Osteocyte (in vitro differentiated cells): ENCODE results near the gene CTSD. TPM values are rescaled to one million over a fixed set of nuclear protein-coding genes. Genes with fewer than 3 reads are reported as not detected.

ENCODE experiments used
- DNase-seq: peaks from one replicate; pipeline ENCODE4 v3.0.0; 2021; ENCODE audit warnings: mixed read lengths; ENCODE audit not compliant: unreplicated experiment; ENCODE audit errors: extremely low spot score
- H3K27ac Mint-ChIP-seq: one replicate; pipeline ENCODE4 v1.8.0; 2021; ENCODE audit warnings: mild to moderate bottlenecking, mixed read lengths; ENCODE audit not compliant: unreplicated experiment
- H3K27me3 Mint-ChIP-seq: one replicate; pipeline ENCODE4 v1.8.0; 2021; ENCODE audit warnings: mixed read lengths; ENCODE audit not compliant: unreplicated experiment
- H3K36me3 Mint-ChIP-seq: one replicate; pipeline ENCODE4 v1.8.0; 2021; ENCODE audit warnings: mixed read lengths; ENCODE audit not compliant: unreplicated experiment
- H3K4me1 Mint-ChIP-seq: one replicate; pipeline ENCODE4 v1.8.0; 2021; ENCODE audit warnings: mixed read lengths; ENCODE audit not compliant: unreplicated experiment
- H3K4me3 Mint-ChIP-seq: one replicate; pipeline ENCODE4 v1.8.0; 2021; ENCODE audit warnings: mild to moderate bottlenecking, moderate library complexity, mixed read lengths; ENCODE audit not compliant: unreplicated experiment
- H3K9me3 Mint-ChIP-seq: one replicate; pipeline ENCODE4 v1.8.0; 2021; ENCODE audit warnings: mixed read lengths; ENCODE audit not compliant: unreplicated experiment
- total RNA-seq: library from RNA; stranded (reverse); gene quantifications from 2 replicates; pipeline ENCODE4 v1.2.1, GENCODE V29; 2021
- TF ChIP-seq, protein P1 (sequence below): fragments of 200-600 bp; sonication (generic); IDR thresholded peaks from 2 replicates; pipeline ENCODE4 v1.5.0; 2021; ENCODE audit warnings: antibody characterized with exemption, mild to moderate bottlenecking, moderate library complexity

The CTSD gene
- total RNA-seq, 1 donor from 2014 or later, result 2,062 TPM

DNA sequence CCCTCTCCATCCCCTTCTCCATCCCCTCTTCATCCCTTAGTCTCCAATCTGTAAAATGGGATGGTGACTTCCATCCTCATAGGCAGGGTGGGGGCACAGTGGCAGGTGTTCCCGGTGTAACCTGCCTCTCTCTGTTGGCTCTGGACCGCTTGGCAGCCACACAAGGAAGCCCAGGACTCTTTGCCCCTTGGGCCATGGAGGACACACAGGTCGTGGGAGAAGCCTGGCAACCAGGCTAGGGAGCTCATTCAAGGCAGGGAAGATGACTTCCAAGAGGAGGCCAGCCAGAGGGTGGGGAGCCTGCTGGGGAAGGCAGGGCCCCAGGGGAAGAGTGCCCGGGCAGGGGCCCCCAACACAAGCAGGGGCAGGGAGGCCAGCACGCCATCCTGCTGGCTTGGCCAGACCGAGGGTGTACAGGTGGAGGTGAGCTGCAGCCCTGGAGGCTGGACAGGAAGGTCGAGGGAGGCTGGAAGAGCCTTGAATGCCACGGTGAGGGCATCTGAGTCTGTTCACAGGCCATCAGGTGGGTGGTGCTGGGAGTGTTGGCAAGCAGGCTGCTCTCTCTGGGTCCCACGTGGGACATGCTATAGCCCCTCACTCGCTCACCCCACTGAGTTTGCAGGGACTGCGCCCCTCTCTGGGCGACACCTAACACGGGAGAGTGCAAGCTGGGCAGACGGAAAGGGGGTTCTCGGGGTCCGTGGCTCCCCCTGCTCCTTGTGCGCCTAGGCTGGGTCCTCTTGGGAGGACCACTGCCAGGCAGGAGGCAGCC is 15.5 kb upstream of the CTSD start:
- Mint-ChIP-seq H3K27me3 (no peaks in the 10 kb centered on the region), H3K27ac (no peak overlapping the region), H3K36me3 (no peaks in the 10 kb centered on the region), H3K9me3 (no peaks in the 10 kb centered on the region), H3K4me3 (no peak overlapping the region), H3K4me1 (peaks cover 42% of the 10 kb centered on the region)
- DNase-seq, result no peak
- TF ChIP-seq, protein P1, sequence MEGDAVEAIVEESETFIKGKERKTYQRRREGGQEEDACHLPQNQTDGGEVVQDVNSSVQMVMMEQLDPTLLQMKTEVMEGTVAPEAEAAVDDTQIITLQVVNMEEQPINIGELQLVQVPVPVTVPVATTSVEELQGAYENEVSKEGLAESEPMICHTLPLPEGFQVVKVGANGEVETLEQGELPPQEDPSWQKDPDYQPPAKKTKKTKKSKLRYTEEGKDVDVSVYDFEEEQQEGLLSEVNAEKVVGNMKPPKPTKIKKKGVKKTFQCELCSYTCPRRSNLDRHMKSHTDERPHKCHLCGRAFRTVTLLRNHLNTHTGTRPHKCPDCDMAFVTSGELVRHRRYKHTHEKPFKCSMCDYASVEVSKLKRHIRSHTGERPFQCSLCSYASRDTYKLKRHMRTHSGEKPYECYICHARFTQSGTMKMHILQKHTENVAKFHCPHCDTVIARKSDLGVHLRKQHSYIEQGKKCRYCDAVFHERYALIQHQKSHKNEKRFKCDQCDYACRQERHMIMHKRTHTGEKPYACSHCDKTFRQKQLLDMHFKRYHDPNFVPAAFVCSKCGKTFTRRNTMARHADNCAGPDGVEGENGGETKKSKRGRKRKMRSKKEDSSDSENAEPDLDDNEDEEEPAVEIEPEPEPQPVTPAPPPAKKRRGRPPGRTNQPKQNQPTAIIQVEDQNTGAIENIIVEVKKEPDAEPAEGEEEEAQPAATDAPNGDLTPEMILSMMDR, result no peak

DNA sequence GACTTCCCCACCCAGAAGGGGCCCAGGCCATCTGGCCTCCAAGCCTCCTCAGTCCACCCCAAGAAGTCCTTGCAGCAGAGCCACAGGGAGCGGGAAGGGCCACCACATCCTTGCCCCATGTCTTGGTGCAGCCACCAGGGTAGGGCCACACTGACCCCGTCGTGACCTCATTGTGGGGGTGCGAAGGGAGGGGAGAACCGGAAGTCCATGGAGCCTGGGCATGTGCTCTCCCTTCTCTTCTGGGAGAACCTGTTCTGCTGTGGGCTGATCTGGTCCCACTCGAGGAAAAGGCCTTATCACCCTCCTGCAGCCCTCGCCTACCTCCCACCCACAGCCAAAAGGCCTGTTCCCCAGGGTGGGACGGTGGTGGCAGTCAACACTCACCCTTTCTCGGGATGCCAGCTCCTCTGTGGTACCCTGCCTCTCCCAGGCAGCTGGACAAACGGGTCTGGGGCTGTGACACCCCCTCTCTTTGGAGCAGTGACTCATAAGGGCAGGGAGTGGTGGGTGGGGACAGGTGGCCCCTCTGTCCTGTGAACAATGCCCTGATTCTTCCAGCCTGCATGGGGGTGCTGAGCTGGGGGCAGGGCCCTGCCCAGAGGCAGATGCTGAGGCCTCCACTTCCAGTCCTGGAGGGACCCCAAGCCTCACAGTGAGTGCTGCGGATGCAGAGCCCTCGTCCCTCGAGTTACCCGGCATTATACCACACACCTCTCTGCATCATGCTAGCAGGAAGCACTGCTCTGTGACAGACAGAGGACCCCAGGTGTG is 14.6 kb upstream of the CTSD start:
- Mint-ChIP-seq H3K27me3 (no peaks in the 10 kb centered on the region), H3K36me3 (no peaks in the 10 kb centered on the region), H3K4me1 (peaks cover 44% of the 10 kb centered on the region), H3K4me3 (no peak overlapping the region), H3K9me3 (no peaks in the 10 kb centered on the region), H3K27ac (no peak overlapping the region)
- no peak for DNase-seq
- TF ChIP-seq, protein P1, result no peak

DNA sequence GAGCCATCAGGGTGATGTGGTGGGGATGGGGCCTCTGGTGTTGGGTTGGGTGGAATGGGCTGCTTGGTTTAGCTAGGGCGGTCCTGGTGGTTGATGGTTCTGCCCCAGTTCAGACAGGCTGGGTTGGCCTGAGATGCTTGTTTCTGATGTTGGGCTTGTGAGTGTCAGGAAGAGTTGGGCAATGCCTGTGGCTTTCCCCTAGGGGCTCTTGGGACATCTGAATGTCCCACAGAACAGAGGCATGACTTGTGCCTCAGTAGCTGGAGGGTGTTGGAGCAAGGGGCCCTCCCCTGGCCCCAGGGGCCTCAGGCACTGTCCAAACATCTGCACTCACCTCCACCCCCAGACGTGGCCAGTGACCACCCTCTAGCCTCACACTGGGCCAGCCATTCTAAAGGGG is 14.0 kb upstream of the CTSD start:
- H3K4me3 Mint-ChIP-seq, result no peak overlapping the region

DNA sequence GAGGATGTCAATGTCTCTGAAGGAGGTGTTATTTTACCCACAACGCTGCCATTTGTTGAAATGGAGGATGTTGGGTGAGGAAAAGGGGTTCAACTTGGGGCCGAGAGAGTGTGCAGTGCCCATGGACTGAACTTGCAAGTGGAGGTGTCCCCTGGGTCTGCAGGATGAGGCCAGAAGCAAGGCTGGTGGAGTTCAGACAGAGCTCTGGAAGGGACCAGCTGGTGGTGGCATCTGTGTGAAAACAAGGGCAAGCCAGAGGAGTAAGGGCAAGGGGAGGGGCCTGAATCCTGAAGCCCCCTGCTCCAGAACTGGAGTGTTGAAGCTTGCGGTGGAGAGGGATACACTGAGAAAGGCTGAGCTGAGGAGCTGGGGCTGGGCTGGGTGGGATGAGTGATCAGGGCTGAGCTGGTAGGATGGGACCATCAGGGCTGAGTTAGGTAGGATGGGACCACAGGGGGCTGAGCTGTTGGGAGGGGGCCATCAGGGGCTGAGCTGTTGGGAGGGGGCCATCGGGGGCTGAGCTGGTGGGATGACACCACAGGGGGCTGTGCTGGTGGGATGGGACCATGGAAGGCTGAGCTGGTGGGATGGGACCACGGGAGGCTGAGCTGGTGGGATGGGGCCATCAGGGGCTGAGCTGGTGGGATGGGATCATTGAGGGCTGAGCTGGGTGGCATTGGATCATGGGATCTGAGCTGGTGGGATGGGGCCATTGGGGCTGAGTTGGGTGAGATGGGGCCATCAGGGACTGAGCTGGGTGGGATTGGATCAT is 13.4 kb upstream of the CTSD start:
- no peak overlapping the region for H3K4me3 Mint-ChIP-seq

More for the DNA sequence above, 14.0 kb upstream of the CTSD start:
- DNase-seq, result no peak
- Mint-ChIP-seq H3K27ac (no peak overlapping the region), H3K36me3 (no peaks in the 10 kb centered on the region), H3K27me3 (no peaks in the 10 kb centered on the region), H3K4me1 (peaks cover 41% of the 10 kb centered on the region), H3K9me3 (no peaks in the 10 kb centered on the region)
- TF ChIP-seq, protein P1, result no peak

More for the DNA sequence above, 13.4 kb upstream of the CTSD start:
- no peaks in the 10 kb centered on the region for H3K36me3 Mint-ChIP-seq
- H3K9me3 Mint-ChIP-seq, result no peaks in the 10 kb centered on the region
- H3K27me3 Mint-ChIP-seq, result no peaks in the 10 kb centered on the region
- H3K27ac Mint-ChIP-seq, result no peak overlapping the region
- peaks cover 42% of the 10 kb centered on the region for H3K4me1 Mint-ChIP-seq
- TF ChIP-seq, protein P1, result no peak
- no peak for DNase-seq
